Activated T-cell treated with anti-CD3 and anti-CD28 coated beads for 48 hours (primary cell): ENCODE measurements around the gene WASF1.

Source experiments
- DNase-seq: peaks from one replicate; pipeline ENCODE4 v3.0.0-alpha.2; 2020; ENCODE audit warnings: low read depth

Gene WASF1

DNA sequence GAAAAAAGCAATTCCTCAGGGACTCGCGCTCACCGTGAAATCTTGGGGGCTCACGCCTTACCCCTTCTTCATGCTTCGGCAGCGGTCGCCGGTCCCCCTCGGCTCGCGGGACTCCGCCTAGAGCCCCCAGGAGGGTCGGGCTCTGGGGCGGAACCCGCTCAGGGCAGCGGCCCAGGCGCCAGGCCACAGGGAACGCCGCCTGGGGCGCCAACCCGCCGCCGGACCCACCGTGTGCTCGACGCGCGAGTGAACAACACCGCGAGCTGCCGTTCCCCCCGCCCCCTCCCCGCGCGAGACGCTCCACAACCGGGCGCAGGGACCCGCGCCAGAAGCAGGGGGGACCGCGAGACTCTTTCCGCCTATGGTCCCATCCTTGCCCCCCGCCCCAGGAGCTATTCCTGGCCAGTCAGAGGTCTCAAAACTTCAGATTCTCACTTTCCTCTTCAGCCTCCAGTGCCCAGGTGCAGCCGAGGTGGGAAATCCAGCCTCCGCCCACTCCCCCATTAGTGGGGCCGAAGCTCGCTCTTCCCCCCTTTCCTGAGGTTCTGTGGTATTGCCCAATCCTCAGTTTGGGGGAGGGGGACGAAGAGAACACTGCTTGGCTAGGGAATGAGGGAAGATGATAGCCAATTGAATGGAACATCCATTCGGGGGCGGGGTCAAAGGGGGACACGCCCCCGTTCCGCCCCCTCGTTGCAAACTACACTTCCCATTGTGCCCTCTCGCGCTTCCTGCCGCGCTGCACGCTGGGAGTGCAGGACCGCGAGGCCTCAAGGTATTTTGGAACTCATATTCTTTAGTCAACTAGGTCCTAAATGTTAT is at the start of gene WASF1:
Gene WASF1 (minus strand): TSS at position 265 of the 822 bp plus-strand sequence. CDS start 52,069 bp downstream, outside the sequence.
- peak; percentile 88 for DNase-seq

GRCh38 chr6:110226261-110226660 is 46.8 kb upstream of the WASF1 start:
- no peak for DNase-seq

DNA sequence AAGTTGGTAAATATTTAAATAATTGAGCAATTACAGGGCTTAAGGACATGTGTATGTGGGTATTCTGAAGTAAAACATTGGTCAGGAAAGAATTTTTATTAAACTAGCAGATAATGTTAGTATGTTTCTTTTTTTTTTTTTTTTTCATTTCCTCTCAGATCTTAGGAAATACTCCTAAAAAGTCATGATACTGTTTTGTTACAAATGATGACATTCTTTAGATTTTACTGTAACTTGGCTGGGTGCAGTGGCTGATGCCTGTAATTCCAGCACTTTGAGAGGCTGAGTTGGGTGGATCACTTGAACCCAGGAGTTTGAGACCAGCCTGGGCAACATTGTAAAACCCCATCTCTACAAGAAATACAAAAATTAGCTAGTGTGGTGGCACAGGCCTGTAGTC is 42.3 kb upstream of the WASF1 start:
- no peak for DNase-seq

DNA sequence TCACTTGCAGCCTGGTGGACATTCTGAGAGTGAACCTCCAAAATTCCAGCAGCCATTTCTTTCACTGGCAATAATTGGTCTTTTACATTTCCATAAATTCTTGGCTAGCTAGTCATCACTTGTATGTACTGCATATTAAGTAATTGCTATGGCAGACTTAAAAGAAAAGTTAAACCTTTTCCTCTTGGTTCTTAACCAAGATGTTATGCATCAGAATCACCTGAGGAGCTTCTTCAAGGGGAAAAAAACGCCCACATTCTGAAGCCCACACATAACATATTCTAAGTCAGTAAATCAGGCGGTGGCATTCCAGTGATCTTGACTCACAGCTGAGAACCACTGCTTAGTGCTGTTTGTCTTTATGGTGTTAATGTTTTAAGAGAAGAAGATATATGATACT is 37.8 kb upstream of the WASF1 start:
- DNase-seq, result no peak

GRCh38 chr6:110216140-110216539 is 36.7 kb upstream of the WASF1 start:
- DNase-seq, result no peak

GRCh38 chr6:110214338-110214737 is 34.9 kb upstream of the WASF1 start:
- DNase-seq, result no peak

- no peak for DNase-seq
Measured at GRCh38 chr6:110211753-110212152, 32.3 kb upstream of the WASF1 start.

GRCh38 chr6:110207652-110208051 is 28.2 kb upstream of the WASF1 start:
- DNase-seq, result no peak

DNA sequence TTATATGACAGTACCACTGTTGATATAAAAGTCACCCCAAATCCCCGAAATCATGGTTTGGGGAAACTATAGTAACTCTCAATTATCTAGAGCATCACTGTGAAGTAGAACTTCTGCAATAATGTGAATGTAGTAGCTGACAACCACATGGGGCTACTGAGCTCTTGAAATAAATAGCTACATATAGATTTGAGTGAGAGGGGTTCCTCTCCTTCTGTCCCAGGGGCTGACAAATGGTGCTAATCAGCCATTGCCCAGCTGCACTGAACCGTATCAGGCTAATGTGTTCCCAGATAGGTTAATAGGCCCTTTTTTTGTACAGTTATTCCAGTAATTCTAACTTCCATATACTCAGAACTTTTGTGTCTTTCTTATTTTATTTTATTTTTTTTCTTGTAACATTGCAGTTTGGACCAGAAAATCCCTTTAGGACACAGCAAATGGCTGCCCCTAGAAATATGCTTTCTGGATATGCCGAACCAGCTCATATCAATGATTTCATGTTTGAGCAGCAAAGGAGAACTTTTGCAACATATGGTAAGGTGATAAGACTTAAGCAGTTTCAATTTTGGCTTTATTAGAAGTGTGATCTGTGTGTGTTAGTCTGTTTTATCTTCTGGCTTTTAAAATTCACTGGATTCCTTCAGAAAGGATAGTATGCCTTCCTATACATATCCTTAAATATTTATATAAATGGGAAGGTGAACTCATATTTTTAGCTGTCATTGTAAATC is 21.8 kb upstream of the WASF1 start:
- no peak for DNase-seq

- DNase-seq, result no peak
Measured at GRCh38 chr6:110198561-110198960, 19.1 kb upstream of the WASF1 start.

DNA sequence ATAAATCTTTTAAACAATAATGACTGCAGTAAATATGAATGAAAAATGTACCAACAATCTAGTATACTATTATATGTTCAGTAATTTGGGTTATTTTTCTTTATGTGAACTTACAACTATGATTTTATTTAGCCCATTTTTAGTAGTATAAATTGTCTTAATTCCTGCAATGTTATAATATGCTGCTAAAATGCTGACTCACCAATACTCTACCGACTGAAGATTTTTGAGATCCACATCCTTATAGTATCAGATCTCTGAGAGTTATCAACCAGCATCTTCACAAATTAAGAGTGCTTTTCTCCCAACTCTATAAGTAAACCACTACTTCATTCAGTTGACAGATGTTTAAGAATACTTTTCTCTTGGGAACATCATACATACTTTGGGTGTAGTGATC is 17.4 kb upstream of the WASF1 start:
- no peak for DNase-seq

- DNase-seq, result no peak
Measured at GRCh38 chr6:110195639-110196038, 16.2 kb upstream of the WASF1 start.

- DNase-seq, result no peak
Measured at GRCh38 chr6:110191477-110191876, 12.0 kb upstream of the WASF1 start.

DNA sequence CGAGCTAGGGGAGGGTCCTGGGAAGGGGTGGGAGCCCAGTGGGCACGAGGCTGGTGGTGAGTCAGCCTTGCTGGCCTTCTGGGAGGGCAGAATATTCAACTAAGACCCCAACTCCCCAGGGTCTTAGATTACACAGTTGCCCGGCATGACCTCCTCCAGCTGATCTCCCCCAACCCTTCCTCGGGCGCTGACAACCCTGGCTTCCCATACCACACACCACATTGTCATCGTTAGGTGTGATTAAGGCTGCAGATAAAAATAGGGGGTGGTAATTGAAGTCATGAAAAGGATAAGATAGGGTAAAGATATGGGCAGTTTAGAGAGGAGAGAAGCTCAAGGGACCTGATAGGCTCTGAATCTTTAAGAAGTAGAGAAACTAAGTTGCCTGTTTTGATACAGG is 11.3 kb upstream of the WASF1 start:
- DNase-seq, result no peak

- DNase-seq, result no peak
Measured at GRCh38 chr6:110188791-110189190, 9.3 kb upstream of the WASF1 start.

- DNase-seq, result no peak
Measured at GRCh38 chr6:110185879-110186278, 6.4 kb upstream of the WASF1 start.

- no peak for DNase-seq
Measured at GRCh38 chr6:110183292-110183885, 3.9 kb upstream of the WASF1 start.

- DNase-seq, result no peak
Measured at GRCh38 chr6:110181131-110182030, 1.9 kb upstream of the WASF1 start.

- peak; percentile 37 for DNase-seq
Measured at GRCh38 chr6:110180228-110181008, 948 bp upstream of the WASF1 start, which contains the start of gene CDC40. CDC40 (plus strand) TSS chr6:110180427; CDS start chr6:110180445, 18 bp downstream.

DNA sequence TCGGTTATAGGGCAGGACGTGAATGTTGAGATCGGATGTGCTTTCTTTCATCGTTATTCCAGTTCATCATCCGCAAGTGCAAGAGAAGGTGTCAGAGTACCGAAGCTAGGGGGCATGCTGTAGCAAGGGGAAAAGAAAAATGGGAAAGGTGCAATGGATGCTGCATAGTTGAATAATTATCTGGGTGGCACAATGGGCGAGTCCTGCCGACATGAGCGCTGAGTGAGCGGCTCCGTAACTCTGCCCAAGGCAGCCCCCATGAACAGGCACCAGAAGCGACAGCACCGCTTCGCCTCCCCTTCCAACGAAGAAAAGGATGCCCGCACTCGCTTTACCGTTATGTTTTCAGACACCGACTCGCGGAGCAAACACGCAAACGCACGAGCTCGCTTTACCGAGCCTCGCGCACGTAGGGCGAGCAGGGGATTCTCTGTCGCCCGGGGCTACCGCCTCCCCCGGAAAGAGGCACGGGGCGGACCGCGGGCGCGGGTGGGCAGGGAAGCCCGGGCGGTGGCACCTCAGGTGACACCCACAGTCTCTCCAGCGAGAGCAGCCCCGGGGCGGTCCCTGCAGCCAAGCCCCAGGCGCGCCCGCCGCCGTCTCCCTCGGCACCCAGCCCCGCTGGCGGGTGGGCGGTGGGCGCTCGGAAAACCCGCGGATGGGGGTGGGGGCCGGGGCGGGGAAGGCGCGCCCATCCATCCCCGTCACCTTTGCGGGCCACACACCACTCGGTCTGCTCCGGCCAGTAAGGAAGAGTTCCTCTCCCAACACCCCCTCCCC is 654 bp downstream of the WASF1 start:
- DNase-seq, result peak; percentile 36
